Measurements from ENCODE around the gene LRRC37A.
"Not testable (repeated sequence)": the region's sequence is repeated elsewhere in the genome, so short reads cannot be mapped to it uniquely, and the experiment has no call there.

GRCh38 chr17:46372236-46373229 is 77.6 kb downstream of the LRRC37A start:
- not testable (repeated sequence) for TF ChIP-seq YY1 (IDR thresholded peaks at IDR 0.05; ENCODE audit: extremely low read depth, insufficient replicate concordance, low read depth, low read length); ZNF274 (IDR thresholded peaks at IDR 0.05; ENCODE audit: low read depth, low read length); POLR2AphosphoS5 (IDR thresholded peaks at IDR 0.05; ENCODE audit: low read depth, low read length); CTCF (IDR thresholded peaks at IDR 0.05 in 2 of 3, conservative IDR thresholded peaks at IDR 0.05 in 1 of 3; ENCODE audit: borderline replicate concordance in 1 of 3, insufficient read depth in 1 of 3, low read depth in 2 of 3, low read length in 2 of 3); CBX3 (IDR thresholded peaks at IDR 0.05; ENCODE audit: low read depth); POLR2A (IDR thresholded peaks at IDR 0.05; ENCODE audit: borderline replicate concordance, extremely low read depth, insufficient read depth, insufficient read length); SP1 (IDR thresholded peaks at IDR 0.05; ENCODE audit: low read depth); REST (IDR thresholded peaks at IDR 0.05; ENCODE audit: low read depth); EZH2phosphoT487 (IDR thresholded peaks at IDR 0.05; ENCODE audit: borderline replicate concordance); EZH2 (IDR thresholded peaks at IDR 0.05); CEBPB (IDR thresholded peaks at IDR 0.05; ENCODE audit: low read depth); SIN3A (IDR thresholded peaks at IDR 0.05; ENCODE audit: low read depth); TCF7L2 (IDR thresholded peaks at IDR 0.05; ENCODE audit: borderline replicate concordance, extremely low read depth, insufficient read depth, insufficient read length); MAX (IDR thresholded peaks at IDR 0.05)

Data from HCT116 (cell line).